WTC11 (cell line): ENCODE data around the gene PCDH9. TPM values are rescaled to one million over a fixed set of nuclear protein-coding genes. Genes with fewer than 3 reads are reported as not detected.

Experiments
- ATAC-seq: fragments of 200-7000 bp; cut with Tn5 transposase; 2 replicates; pipeline ENCODE4 v1.10.0; 2021; ENCODE audit warnings: mild to moderate bottlenecking, moderate library complexity
- CTCF ChIA-PET: fragments of 300-600 bp; sonication (Branson Sonifier 250); formaldehyde crosslinking; loops from one replicate; lab custom pipeline; 2021; ENCODE audit warnings: antibody characterized with exemption; lab: Charles Lee
- POLR2A ChIA-PET: fragments of 350-600 bp; sonication (Branson Sonifier 250); formaldehyde crosslinking; loops from one replicate; lab custom pipeline; 2021; ENCODE audit warnings: antibody characterized with exemption; lab: Charles Lee
- DNase-seq: peaks from one replicate; pipeline ENCODE4 v3.0.0; 2021; ENCODE audit warnings: low spot score
- H3K27ac Mint-ChIP-seq: 2 replicates; pipeline ENCODE4 v1.8.0; 2021; ENCODE audit warnings: mixed read lengths
- H3K27me3 Mint-ChIP-seq: 2 replicates; pipeline ENCODE4 v1.8.0; 2021; ENCODE audit warnings: low read depth, mild to moderate bottlenecking, moderate library complexity, mixed read lengths
- H3K36me3 Mint-ChIP-seq: 2 replicates; pipeline ENCODE4 v1.8.0; 2021; ENCODE audit warnings: mixed read lengths
- H3K4me1 Mint-ChIP-seq: 2 replicates; pipeline ENCODE4 v1.8.0; 2022; ENCODE audit warnings: mixed read lengths
- H3K4me3 Mint-ChIP-seq: 2 replicates; pipeline ENCODE4 v1.8.0; 2021; ENCODE audit warnings: mild to moderate bottlenecking, moderate library complexity, mixed read lengths
- H3K9me3 Mint-ChIP-seq: 2 replicates; pipeline ENCODE4 v1.8.0; 2021; ENCODE audit warnings: mixed read lengths
- CBFB ChIP-seq: sonication (generic); formaldehyde crosslinking; IDR thresholded peaks from 2 replicates; pipeline ENCODE4 v1.8.1; 2022; ENCODE audit warnings: mild to moderate bottlenecking, low read depth, missing genetic modification reagents
- CREB1 ChIP-seq: sonication (generic); formaldehyde crosslinking; IDR thresholded peaks from 2 replicates; pipeline ENCODE4 v1.8.0; 2023; ENCODE audit warnings: mild to moderate bottlenecking, missing genetic modification reagents
- E2F5 ChIP-seq: sonication (generic); formaldehyde crosslinking; IDR thresholded peaks from 2 replicates; pipeline ENCODE4 v1.8.1; 2022; ENCODE audit warnings: mild to moderate bottlenecking, moderate library complexity, missing genetic modification reagents
- ETV6 ChIP-seq: sonication (generic); formaldehyde crosslinking; IDR thresholded peaks from 2 replicates; pipeline ENCODE4 v1.8.1; 2022; ENCODE audit warnings: mild to moderate bottlenecking, missing genetic modification reagents
- FOXP1 ChIP-seq: sonication (generic); formaldehyde crosslinking; IDR thresholded peaks from 2 replicates; pipeline ENCODE4 v1.8.0; 2022; ENCODE audit warnings: missing genetic modification reagents, mild to moderate bottlenecking, moderate library complexity, borderline replicate concordance
- JAZF1 ChIP-seq: fragments of 250-450 bp; sonication (Bioruptor Pico); IDR thresholded peaks from 2 replicates; pipeline ENCODE4 v1.9.0; 2021; ENCODE audit warnings: moderate library complexity, mild to moderate bottlenecking, inconsistent platforms
- MXD4 ChIP-seq: fragments of 250-450 bp; sonication (Bioruptor Pico); IDR thresholded peaks from 2 replicates; pipeline ENCODE4 v1.8.0; 2021; ENCODE audit warnings: mild to moderate bottlenecking, moderate library complexity, borderline replicate concordance
- NFYB ChIP-seq: sonication (generic); formaldehyde crosslinking; conservative IDR thresholded peaks from 2 replicates; pipeline ENCODE4 v1.8.0; 2022; ENCODE audit warnings: low read depth, missing genetic modification reagents
- PREB ChIP-seq: sonication (generic); formaldehyde crosslinking; IDR thresholded peaks from 2 replicates; pipeline ENCODE4 v1.8.1; 2022; ENCODE audit warnings: mild to moderate bottlenecking, missing genetic modification reagents, moderate library complexity, borderline replicate concordance
- SMAD4 ChIP-seq: sonication (generic); formaldehyde crosslinking; IDR thresholded peaks from 2 replicates; pipeline ENCODE4 v1.8.0; 2022; ENCODE audit warnings: mild to moderate bottlenecking, missing genetic modification reagents
- TP53 ChIP-seq: sonication (generic); formaldehyde crosslinking; IDR thresholded peaks from 2 replicates; pipeline ENCODE4 v1.8.1; 2023; ENCODE audit warnings: mild to moderate bottlenecking, missing genetic modification reagents
- ZNF121 ChIP-seq: sonication (generic); formaldehyde crosslinking; IDR thresholded peaks from 2 replicates; pipeline ENCODE4 v1.8.0; 2023; ENCODE audit warnings: missing genetic modification reagents
- ZNF138 ChIP-seq: sonication (generic); formaldehyde crosslinking; conservative IDR thresholded peaks from 2 replicates; pipeline ENCODE4 v1.8.1; 2022; ENCODE audit warnings: mild to moderate bottlenecking, moderate library complexity, missing genetic modification reagents
- ZNF263 ChIP-seq: sonication (generic); formaldehyde crosslinking; IDR thresholded peaks from 2 replicates; pipeline ENCODE4 v1.8.1; 2022; ENCODE audit warnings: low read depth, mild to moderate bottlenecking, moderate library complexity, missing genetic modification reagents
- ZNF416 ChIP-seq: fragments of 250-450 bp; sonication (Bioruptor Pico); IDR thresholded peaks from 2 replicates; pipeline ENCODE4 v1.9.0; 2021; ENCODE audit warnings: mild to moderate bottlenecking, inconsistent platforms
- total RNA-seq: library from RNA; stranded (reverse); gene quantifications from 3 replicates; pipeline ENCODE4 v1.2.3, GENCODE V29; 2021
- TF ChIP-seq, protein P1 (sequence below): fragments of 250-450 bp; sonication (Bioruptor Pico); IDR thresholded peaks from 2 replicates; pipeline ENCODE4 v2.1.2; 2022; ENCODE audit warnings: mild to moderate bottlenecking, moderate library complexity
- TF ChIP-seq, protein P2 (sequence below): fragments of 200-600 bp; IDR thresholded peaks from 2 replicates; pipeline ENCODE4 v1.8.0; 2022; ENCODE audit warnings: antibody characterized with exemption
- TF ChIP-seq, protein P3 (sequence below): sonication (generic); formaldehyde crosslinking; IDR thresholded peaks from 2 replicates; pipeline ENCODE4 v1.8.1; 2023; ENCODE audit warnings: mild to moderate bottlenecking, missing genetic modification reagents
- TF ChIP-seq, protein P4 (sequence below): sonication (generic); formaldehyde crosslinking; IDR thresholded peaks from 2 replicates; pipeline ENCODE4 v1.8.0; 2022; ENCODE audit warnings: mild to moderate bottlenecking, missing genetic modification reagents
- TF ChIP-seq, protein P5 (sequence below): sonication (generic); formaldehyde crosslinking; IDR thresholded peaks from 2 replicates; pipeline ENCODE4 v1.8.0; 2023; ENCODE audit warnings: missing genetic modification reagents
- TF ChIP-seq, protein P6 (sequence below): fragments of 250-450 bp; sonication (Bioruptor Pico); conservative IDR thresholded peaks from 2 replicates; pipeline ENCODE4 v1.9.0; 2021; ENCODE audit warnings: mild to moderate bottlenecking

The PCDH9 gene
- total RNA-seq, 1 experiment from 2014 or later = 0.48 TPM

DNA sequence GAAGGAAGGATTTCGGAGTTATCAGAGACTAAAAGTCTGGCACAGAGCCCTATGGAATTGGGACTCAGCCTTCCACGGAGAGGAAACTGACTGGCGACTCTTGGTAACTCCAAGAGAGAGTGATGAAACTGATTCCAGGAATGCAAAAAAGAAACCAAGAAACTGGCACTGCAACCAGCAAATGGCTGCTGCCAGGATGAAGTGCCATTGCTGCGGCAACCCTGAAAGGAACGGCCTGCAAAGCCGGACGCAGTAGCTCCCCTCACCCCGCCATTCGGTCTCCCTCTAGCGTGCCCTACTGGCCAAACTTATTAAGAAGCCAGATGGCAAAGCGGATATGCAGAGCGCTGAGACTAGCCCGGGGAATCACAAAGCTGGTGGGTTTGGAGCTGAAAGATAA lies 236.0 kb downstream of the PCDH9 start:
- no peaks in the 10 kb centered on the region for H3K36me3 Mint-ChIP-seq
- H3K4me3 Mint-ChIP-seq = peak overlapping the region; percentile 23
- peak; percentile 100 for ATAC-seq
- H3K4me1 Mint-ChIP-seq = peaks cover 13% of the 10 kb centered on the region
- peak; percentile 83 for DNase-seq
- peaks cover 2% of the 10 kb centered on the region; the same call in 1 of the 2 replicates for H3K9me3 Mint-ChIP-seq
- POLR2A ChIA-PET = interaction anchor here (0.6 kb wide), 1 partner anchor 28 kb away, joined by 3 read pairs; no protein-coding TSS in a partner anchor
- no peak overlapping the region for H3K27ac Mint-ChIP-seq
- CTCF ChIA-PET = interaction anchor here (0.6 to 1.7 kb wide), 38 partner anchors 9 to 501 kb away, joined by 3 to 19 read pairs (median 4); no protein-coding TSS in a partner anchor
- H3K27me3 Mint-ChIP-seq = no peaks in the 10 kb centered on the region
- no peak for TF ChIP-seq MXD4 (CRISPR knock-in tag)
- TF ChIP-seq, protein P1, sequence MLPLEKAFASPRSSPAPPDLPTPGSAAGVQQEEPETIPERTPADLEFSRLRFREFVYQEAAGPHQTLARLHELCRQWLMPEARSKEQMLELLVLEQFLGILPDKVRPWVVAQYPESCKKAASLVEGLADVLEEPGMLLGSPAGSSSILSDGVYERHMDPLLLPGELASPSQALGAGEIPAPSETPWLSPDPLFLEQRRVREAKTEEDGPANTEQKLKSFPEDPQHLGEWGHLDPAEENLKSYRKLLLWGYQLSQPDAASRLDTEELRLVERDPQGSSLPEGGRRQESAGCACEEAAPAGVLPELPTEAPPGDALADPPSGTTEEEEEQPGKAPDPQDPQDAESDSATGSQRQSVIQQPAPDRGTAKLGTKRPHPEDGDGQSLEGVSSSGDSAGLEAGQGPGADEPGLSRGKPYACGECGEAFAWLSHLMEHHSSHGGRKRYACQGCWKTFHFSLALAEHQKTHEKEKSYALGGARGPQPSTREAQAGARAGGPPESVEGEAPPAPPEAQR (CRISPR knock-in tag) = 0 out of 2 replicates have a peak, but pooled peaks have one; percentile 63
- 0 out of 2 replicates have a peak, but pooled peaks have one; percentile 30 for TF ChIP-seq ETV6
- TF ChIP-seq, protein P2, sequence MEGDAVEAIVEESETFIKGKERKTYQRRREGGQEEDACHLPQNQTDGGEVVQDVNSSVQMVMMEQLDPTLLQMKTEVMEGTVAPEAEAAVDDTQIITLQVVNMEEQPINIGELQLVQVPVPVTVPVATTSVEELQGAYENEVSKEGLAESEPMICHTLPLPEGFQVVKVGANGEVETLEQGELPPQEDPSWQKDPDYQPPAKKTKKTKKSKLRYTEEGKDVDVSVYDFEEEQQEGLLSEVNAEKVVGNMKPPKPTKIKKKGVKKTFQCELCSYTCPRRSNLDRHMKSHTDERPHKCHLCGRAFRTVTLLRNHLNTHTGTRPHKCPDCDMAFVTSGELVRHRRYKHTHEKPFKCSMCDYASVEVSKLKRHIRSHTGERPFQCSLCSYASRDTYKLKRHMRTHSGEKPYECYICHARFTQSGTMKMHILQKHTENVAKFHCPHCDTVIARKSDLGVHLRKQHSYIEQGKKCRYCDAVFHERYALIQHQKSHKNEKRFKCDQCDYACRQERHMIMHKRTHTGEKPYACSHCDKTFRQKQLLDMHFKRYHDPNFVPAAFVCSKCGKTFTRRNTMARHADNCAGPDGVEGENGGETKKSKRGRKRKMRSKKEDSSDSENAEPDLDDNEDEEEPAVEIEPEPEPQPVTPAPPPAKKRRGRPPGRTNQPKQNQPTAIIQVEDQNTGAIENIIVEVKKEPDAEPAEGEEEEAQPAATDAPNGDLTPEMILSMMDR = peak; percentile 66
- TF ChIP-seq, all 79 proteins: peak for 3

DNA sequence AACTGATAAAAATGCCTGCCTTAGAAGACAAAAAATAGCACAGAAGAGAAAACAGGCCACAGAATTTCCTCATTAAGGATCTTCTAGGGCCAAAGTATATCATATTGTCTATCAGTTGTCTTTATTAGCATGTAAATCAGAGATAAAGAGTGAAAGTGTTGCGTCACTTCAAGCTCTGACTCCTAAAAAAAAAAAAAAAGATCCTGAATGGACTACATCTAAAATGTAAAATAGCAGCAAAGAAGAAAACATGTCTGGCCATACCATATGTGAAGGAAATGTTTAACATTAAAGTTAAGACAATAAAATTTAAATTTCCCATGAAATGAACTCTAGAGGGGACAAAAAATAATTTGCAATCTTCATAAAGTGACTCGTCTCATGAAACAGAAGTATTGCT lies 237.4 kb downstream of the PCDH9 start:
- no peak overlapping the region for H3K27ac Mint-ChIP-seq
- TF ChIP-seq PREB (CRISPR knock-in tag) = no peak
- TF ChIP-seq, protein P3, sequence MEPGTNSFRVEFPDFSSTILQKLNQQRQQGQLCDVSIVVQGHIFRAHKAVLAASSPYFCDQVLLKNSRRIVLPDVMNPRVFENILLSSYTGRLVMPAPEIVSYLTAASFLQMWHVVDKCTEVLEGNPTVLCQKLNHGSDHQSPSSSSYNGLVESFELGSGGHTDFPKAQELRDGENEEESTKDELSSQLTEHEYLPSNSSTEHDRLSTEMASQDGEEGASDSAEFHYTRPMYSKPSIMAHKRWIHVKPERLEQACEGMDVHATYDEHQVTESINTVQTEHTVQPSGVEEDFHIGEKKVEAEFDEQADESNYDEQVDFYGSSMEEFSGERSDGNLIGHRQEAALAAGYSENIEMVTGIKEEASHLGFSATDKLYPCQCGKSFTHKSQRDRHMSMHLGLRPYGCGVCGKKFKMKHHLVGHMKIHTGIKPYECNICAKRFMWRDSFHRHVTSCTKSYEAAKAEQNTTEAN = no peak
- TF ChIP-seq ETV6 = no peak
- TF ChIP-seq, protein P4, sequence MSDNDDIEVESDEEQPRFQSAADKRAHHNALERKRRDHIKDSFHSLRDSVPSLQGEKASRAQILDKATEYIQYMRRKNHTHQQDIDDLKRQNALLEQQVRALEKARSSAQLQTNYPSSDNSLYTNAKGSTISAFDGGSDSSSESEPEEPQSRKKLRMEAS (CRISPR knock-in tag) = no peak
- TF ChIP-seq E2F5 (CRISPR knock-in tag) = no peak
- no peak for TF ChIP-seq JAZF1 (CRISPR knock-in tag)
- TF ChIP-seq FOXP1 = no peak
- TF ChIP-seq, protein P5, sequence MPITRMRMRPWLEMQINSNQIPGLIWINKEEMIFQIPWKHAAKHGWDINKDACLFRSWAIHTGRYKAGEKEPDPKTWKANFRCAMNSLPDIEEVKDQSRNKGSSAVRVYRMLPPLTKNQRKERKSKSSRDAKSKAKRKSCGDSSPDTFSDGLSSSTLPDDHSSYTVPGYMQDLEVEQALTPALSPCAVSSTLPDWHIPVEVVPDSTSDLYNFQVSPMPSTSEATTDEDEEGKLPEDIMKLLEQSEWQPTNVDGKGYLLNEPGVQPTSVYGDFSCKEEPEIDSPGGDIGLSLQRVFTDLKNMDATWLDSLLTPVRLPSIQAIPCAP (CRISPR knock-in tag) = no peak
- no peak for TF ChIP-seq ZNF416 (CRISPR knock-in tag)
- no peak for TF ChIP-seq TP53 (CRISPR knock-in tag)
- TF ChIP-seq NFYB (CRISPR knock-in tag) = no peak
- TF ChIP-seq, protein P6, sequence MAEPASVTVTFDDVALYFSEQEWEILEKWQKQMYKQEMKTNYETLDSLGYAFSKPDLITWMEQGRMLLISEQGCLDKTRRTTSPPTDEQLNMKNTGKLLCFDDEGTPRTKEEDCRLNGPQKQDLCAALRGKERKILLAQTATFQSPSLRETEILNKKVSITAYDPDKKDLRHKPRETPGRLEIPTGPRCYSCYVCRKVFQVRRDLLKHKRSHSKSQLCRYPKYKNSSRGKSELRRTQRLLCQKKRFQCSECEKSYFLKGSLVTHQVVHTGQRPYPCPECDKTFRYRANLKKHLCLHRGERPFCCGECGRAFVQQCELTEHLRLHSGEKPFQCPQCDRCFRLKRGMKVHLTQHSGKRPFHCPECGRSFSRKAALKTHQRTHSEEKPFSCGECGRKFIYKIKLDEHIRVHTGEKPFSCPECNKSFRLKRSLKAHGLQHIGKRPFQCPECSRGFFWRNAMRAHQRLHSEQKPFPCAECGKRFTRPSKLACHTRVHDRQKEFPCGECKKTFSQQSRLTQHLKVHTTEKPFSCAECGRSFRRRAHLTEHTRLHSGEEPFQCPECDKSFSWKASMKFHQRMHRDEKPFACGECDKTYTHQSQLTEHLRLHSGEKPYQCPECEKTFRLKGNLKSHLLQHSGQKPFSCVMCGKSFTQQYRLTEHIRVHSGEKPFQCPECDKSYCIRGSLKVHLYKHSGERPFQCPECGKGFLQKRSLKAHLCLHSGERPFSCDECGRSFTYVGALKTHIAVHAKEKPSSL (CRISPR knock-in tag) = no peak
- TF ChIP-seq, protein P1 (CRISPR knock-in tag) = no peak
- TF ChIP-seq SMAD4 (CRISPR knock-in tag) = no peak
- TF ChIP-seq ZNF138 (CRISPR knock-in tag) = no peak
- TF ChIP-seq ZNF121 (CRISPR knock-in tag) = no peak
- TF ChIP-seq CBFB (CRISPR knock-in tag) = no peak
- no peak for TF ChIP-seq CREB1 (CRISPR knock-in tag)
- no peak for TF ChIP-seq ZNF263 (CRISPR knock-in tag)
- TF ChIP-seq, all 79 proteins: peak for 0
- no peaks in the 10 kb centered on the region for H3K27me3 Mint-ChIP-seq
- peaks cover 13% of the 10 kb centered on the region for H3K4me1 Mint-ChIP-seq
- ChIA-PET CTCF (interaction anchor here (0.8 kb wide), 1 partner anchor 245 kb away, joined by 4 read pairs; no protein-coding TSS in a partner anchor), POLR2A (no interaction called here)
- H3K36me3 Mint-ChIP-seq = no peaks in the 10 kb centered on the region
- H3K9me3 Mint-ChIP-seq = no peaks in the 10 kb centered on the region
- H3K4me3 Mint-ChIP-seq = no peak overlapping the region
- ATAC-seq (no peak), DNase-seq (no peak)
